ENCODE data around the gene FRMD5.

Gene FRMD5

GRCh38 chr15:43923553-43923952 lies 271.5 kb downstream of the FRMD5 start:
- no peak for DNase-seq (ENCODE audit: low spot score)

GRCh38 chr15:43922021-43922420 lies 273.1 kb downstream of the FRMD5 start:
- DNase-seq (ENCODE audit: low spot score), result no peak

- no peak for DNase-seq (ENCODE audit: low spot score)
Measured at GRCh38 chr15:43920815-43921214, 274.3 kb downstream of the FRMD5 start.

- DNase-seq (ENCODE audit: low spot score), result no peak
Measured at GRCh38 chr15:43920254-43920600, 274.8 kb downstream of the FRMD5 start.

GRCh38 chr15:43919540-43920253 lies 275.4 kb downstream of the FRMD5 start:
- DNase-seq (ENCODE audit: low spot score), result no peak

- no peak for DNase-seq (ENCODE audit: low spot score)
Measured at GRCh38 chr15:43918717-43919116, 276.4 kb downstream of the FRMD5 start.

- DNase-seq (ENCODE audit: low spot score), result no peak
Measured at GRCh38 chr15:43916326-43916660, 278.8 kb downstream of the FRMD5 start.

GRCh38 chr15:43915631-43916325 lies 279.3 kb downstream of the FRMD5 start:
- DNase-seq (ENCODE audit: low spot score), result no peak

- DNase-seq (ENCODE audit: low spot score), result no peak
Measured at GRCh38 chr15:43913941-43914340, 281.1 kb downstream of the FRMD5 start.

- DNase-seq (ENCODE audit: low spot score), result no peak
Measured at GRCh38 chr15:43913026-43913780, 281.9 kb downstream of the FRMD5 start.

- DNase-seq (ENCODE audit: low spot score), result no peak
Measured at GRCh38 chr15:43912208-43912607, 282.9 kb downstream of the FRMD5 start.

GRCh38 chr15:43911235-43911781 lies 283.8 kb downstream of the FRMD5 start:
- DNase-seq (ENCODE audit: low spot score), result no peak

GRCh38 chr15:43908516-43909050 lies 286.5 kb downstream of the FRMD5 start:
- DNase-seq (ENCODE audit: low spot score), result no peak

GRCh38 chr15:43905755-43906154 lies 289.3 kb downstream of the FRMD5 start:
- DNase-seq (ENCODE audit: low spot score), result no peak

GRCh38 chr15:43903864-43904290 lies 291.2 kb downstream of the FRMD5 start:
- peak; percentile 80 for DNase-seq (ENCODE audit: low spot score)

GRCh38 chr15:43901495-43901894 lies 293.6 kb downstream of the FRMD5 start:
- DNase-seq (ENCODE audit: low spot score), result no peak

GRCh38 chr15:43900996-43901395 lies 294.1 kb downstream of the FRMD5 start:
- DNase-seq (ENCODE audit: low spot score), result no peak

GRCh38 chr15:43899928-43900327 lies 295.1 kb downstream of the FRMD5 start:
- DNase-seq (ENCODE audit: low spot score), result no peak

- no peak for DNase-seq (ENCODE audit: low spot score)
Measured at GRCh38 chr15:43898891-43899290, 296.2 kb downstream of the FRMD5 start.

- no peak for DNase-seq (ENCODE audit: low spot score)
Measured at GRCh38 chr15:43896543-43896942, 298.5 kb downstream of the FRMD5 start.

GRCh38 chr15:43895586-43895985 lies 299.5 kb downstream of the FRMD5 start:
- DNase-seq (ENCODE audit: low spot score), result no peak

- DNase-seq (ENCODE audit: low spot score), result no peak
Measured at GRCh38 chr15:43893956-43894355, 301.1 kb downstream of the FRMD5 start.

GRCh38 chr15:43889042-43889441 lies 306.0 kb downstream of the FRMD5 start:
- no peak for DNase-seq (ENCODE audit: low spot score)

All from germinal center (tissue), 1 donor.